ENCODE results near the gene LILRA2.

GRCh38 chr19:54556194-54556593, 17.4 kb upstream of the LILRA2 start:
- no peak for TF ChIP-seq CTCF (IDR thresholded peaks at IDR 0.05; ENCODE audit: insufficient read depth, low read length)
- no peak for TF ChIP-seq GABPA (IDR thresholded peaks at IDR 0.05; ENCODE audit: low read depth)
